DND-41 (cell line): ENCODE results near the gene SCGB1A1.

Experiments used
- ATAC-seq: fragments of 200-7000 bp; cut with Tn5 transposase; 3 replicates; pipeline ENCODE4 v1.9.1; 2021; ENCODE audit warnings: low read depth; ENCODE audit not compliant: insufficient read depth
- DNase-seq: peaks from one replicate; pipeline ENCODE4 v3.0.0-alpha.2; 2020
- H2AFZ ChIP-seq: 2 replicates; pipeline ENCODE4 v1.6.0; 2012; ENCODE audit warnings: low read depth, low read length
- H3K27ac ChIP-seq: 2 replicates; pipeline ENCODE4 v1.5.1; 2012; ENCODE audit warnings: low read length, inconsistent platforms
- H3K27me3 ChIP-seq: fragments of 200-600 bp; sonication (generic); 2 replicates; pipeline ENCODE4 v1.6.0; 2012; ENCODE audit warnings: low read length, mild to moderate bottlenecking, inconsistent platforms; ENCODE audit not compliant: insufficient read depth, poor library complexity
- H3K36me3 ChIP-seq: 2 replicates; pipeline ENCODE4 v1.5.1; 2012; ENCODE audit warnings: low read length, inconsistent platforms; ENCODE audit not compliant: insufficient read depth
- H3K4me1 ChIP-seq: 2 replicates; pipeline ENCODE4 v1.5.1; 2012; ENCODE audit warnings: mild to moderate bottlenecking, low read length; ENCODE audit not compliant: insufficient read depth
- H3K4me2 ChIP-seq: 2 replicates; pipeline ENCODE4 v1.6.0; 2012; ENCODE audit warnings: mild to moderate bottlenecking, moderate library complexity, low read length, inconsistent platforms; ENCODE audit not compliant: insufficient read depth
- H3K4me3 ChIP-seq, 2 experiments: fragments of 200-600 bp in 1 of 2; shearing (Covaris generic) in 1 of 2; 2 replicates each; pipeline ENCODE4 v1.5.1; 2012 to 2016; ENCODE audit warnings: inconsistent platforms in 2 of 2, low read length in 2 of 2, mild to moderate bottlenecking in 2 of 2, low read depth in 1 of 2, moderate library complexity in 1 of 2
- H3K79me2 ChIP-seq: 2 replicates; pipeline ENCODE4 v1.6.0; 2012; ENCODE audit warnings: low read length, inconsistent platforms; ENCODE audit not compliant: insufficient read depth
- H3K9ac ChIP-seq: 2 replicates; pipeline ENCODE4 v1.6.0; 2012; ENCODE audit warnings: low read depth, mild to moderate bottlenecking, inconsistent platforms, low read length, moderate library complexity
- H3K9me3 ChIP-seq: 2 replicates; pipeline ENCODE4 v1.5.1; 2012; ENCODE audit warnings: low read length, moderate library complexity, mild to moderate bottlenecking, inconsistent platforms; ENCODE audit not compliant: insufficient read depth, severe bottlenecking
- H4K20me1 ChIP-seq: 2 replicates; pipeline ENCODE4 v1.6.0; 2012; ENCODE audit warnings: low read length; ENCODE audit not compliant: insufficient read depth
- CTCF ChIP-seq: IDR thresholded peaks from 2 replicates; pipeline ENCODE4 v1.5.1; 2012; ENCODE audit warnings: borderline replicate concordance, low read length, moderate library complexity, mild to moderate bottlenecking; ENCODE audit not compliant: poor library complexity, severe bottlenecking; ENCODE audit errors: extremely low read depth
- EZH2 ChIP-seq: IDR thresholded peaks from 3 replicates; pipeline ENCODE4 v1.6.1; 2012; ENCODE audit warnings: borderline replicate concordance, low read depth, mild to moderate bottlenecking, moderate library complexity, low read length, inconsistent platforms; ENCODE audit not compliant: severe bottlenecking

SCGB1A1 gene

GRCh38 chr11:62404901-62405300, 13.9 kb upstream of the SCGB1A1 start:
- Histone ChIP-seq H3K27ac (no peak overlapping the region), H3K9me3 (no peaks in the 10 kb centered on the region), H3K79me2 (no peaks in the 10 kb centered on the region), H3K9ac (no peak overlapping the region), H2AFZ (no peak overlapping the region), H4K20me1 (no peaks in the 10 kb centered on the region), H3K27me3 (peaks cover 7% of the 10 kb centered on the region), H3K4me2 (no peak overlapping the region), H3K4me1 (0 out of 2 replicates have a peak, but pooled peaks cover 5% of the 10 kb centered on the region), H3K4me3 (no peak overlapping the region), H3K36me3 (no peaks in the 10 kb centered on the region)
- TF ChIP-seq EZH2 = no peak
- ATAC-seq = no peak
- DNase-seq = no peak

GRCh38 chr11:62406034-62406433, 12.8 kb upstream of the SCGB1A1 start:
- TF ChIP-seq EZH2 (no peak), CTCF (no peak)
- no peaks in the 10 kb centered on the region for H3K9me3 ChIP-seq
- no peak overlapping the region for H3K4me3 ChIP-seq
- no peak for DNase-seq
- H3K27me3 ChIP-seq = peaks cover 7% of the 10 kb centered on the region
- no peaks in the 10 kb centered on the region for H4K20me1 ChIP-seq
- H2AFZ ChIP-seq = no peak overlapping the region
- H3K4me1 ChIP-seq = 0 out of 2 replicates have a peak, but pooled peaks cover 5% of the 10 kb centered on the region
- no peaks in the 10 kb centered on the region for H3K36me3 ChIP-seq
- no peak for ATAC-seq
- H3K9ac ChIP-seq = no peak overlapping the region
- no peaks in the 10 kb centered on the region for H3K79me2 ChIP-seq
- H3K27ac ChIP-seq = no peak overlapping the region
- no peak overlapping the region for H3K4me2 ChIP-seq

GRCh38 chr11:62409831-62410230, 9.0 kb upstream of the SCGB1A1 start:
- Histone ChIP-seq H2AFZ (no peak overlapping the region), H3K4me1 (no peaks in the 10 kb centered on the region), H3K27me3 (no peaks in the 10 kb centered on the region), H3K4me3 (no peak overlapping the region), H3K79me2 (no peaks in the 10 kb centered on the region), H3K9ac (no peak overlapping the region), H3K27ac (no peak overlapping the region), H3K4me2 (no peak overlapping the region), H4K20me1 (no peaks in the 10 kb centered on the region), H3K36me3 (no peaks in the 10 kb centered on the region), H3K9me3 (no peaks in the 10 kb centered on the region)
- TF ChIP-seq CTCF (no peak), EZH2 (no peak)
- DNase-seq (no peak), ATAC-seq (no peak)

- Histone ChIP-seq H4K20me1 (no peaks in the 10 kb centered on the region), H3K79me2 (no peaks in the 10 kb centered on the region)
Observed at GRCh38 chr11:62410972-62411371, 7.9 kb upstream of the SCGB1A1 start.

More at GRCh38 chr11:62410972-62411371, 7.9 kb upstream of the SCGB1A1 start:
- Histone ChIP-seq H3K27ac (no peak overlapping the region), H3K9me3 (no peaks in the 10 kb centered on the region), H3K36me3 (no peaks in the 10 kb centered on the region), H3K27me3 (no peaks in the 10 kb centered on the region), H3K4me2 (no peak overlapping the region), H3K9ac (no peak overlapping the region), H2AFZ (no peak overlapping the region), H3K4me3 (no peak overlapping the region), H3K4me1 (no peaks in the 10 kb centered on the region)
- DNase-seq = no peak
- no peak for ATAC-seq
- TF ChIP-seq EZH2 (no peak), CTCF (no peak)
